ENCODE results near the gene MOGAT3.

MOGAT3 gene

GRCh38 chr7:101159696-101160674, 40.9 kb downstream of the MOGAT3 start:
- no peak for DNase-seq

- no peak for DNase-seq
Observed at GRCh38 chr7:101156866-101157589, 43.8 kb downstream of the MOGAT3 start.

GRCh38 chr7:101156277-101156676, 44.6 kb downstream of the MOGAT3 start:
- no peak for DNase-seq

GRCh38 chr7:101155303-101155702, 45.5 kb downstream of the MOGAT3 start:
- DNase-seq, result no peak

DNA sequence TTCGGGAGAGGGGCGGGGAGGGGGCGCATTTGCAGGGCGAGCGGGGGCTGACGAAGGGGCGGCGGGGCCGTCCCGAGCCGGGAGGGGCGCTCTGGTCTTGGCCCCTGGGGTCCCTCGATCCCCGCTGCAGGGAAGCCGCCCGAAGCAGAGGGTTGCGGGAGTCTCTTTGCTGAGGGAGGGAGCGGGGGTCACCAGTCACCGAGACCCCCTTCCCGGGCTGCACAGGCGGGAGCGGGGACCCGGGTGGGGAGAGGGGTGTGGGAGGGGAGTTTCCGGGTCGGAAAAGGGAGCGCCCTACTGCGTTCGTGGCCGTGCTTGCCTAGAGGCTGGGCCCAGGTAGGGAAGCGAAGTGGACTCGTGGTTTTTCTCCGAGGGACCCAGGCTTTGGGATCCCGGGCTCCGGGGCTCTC, 46.1 kb downstream of the MOGAT3 start:
- DNase-seq, result no peak

DNA sequence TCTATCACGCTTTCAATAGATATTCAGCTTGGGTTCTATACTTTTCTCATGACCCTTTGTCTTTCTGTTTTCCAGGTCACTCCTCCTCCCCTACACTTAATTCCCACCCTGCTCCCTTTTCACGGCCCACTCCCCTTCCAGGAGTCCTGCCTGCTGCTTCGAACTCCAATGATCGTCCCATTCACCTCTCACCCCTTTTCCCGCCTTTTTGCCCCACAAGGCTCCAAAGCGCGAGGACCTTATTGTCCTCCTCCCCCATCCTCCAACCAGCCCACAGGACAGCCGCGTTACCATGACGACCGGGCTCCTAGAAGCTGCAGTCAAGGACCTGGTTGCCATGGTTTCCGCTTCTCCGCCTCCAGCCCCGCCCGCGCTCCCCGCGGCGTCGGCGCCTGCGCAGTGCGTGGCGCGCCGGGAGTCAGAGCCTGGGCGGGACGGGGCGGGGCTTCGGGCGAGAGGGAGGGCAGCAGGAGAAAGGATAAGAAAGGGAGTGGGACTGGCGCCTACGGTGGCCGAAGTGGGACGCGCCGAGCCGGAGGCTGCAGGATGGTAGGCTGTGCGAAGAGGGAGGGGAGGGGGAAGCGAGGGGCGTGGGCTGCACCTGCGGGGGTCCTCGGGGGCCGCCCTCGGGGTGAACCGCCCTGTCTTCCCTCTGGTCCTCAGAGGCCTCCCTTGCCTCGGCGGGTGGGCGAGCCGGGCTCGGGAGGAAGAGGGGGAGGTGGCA, 46.7 kb downstream of the MOGAT3 start, which contains the start of gene AP1S1:
AP1S1 (plus strand) TSS at position 508 of the 724 bp plus-strand sequence; CDS start at position 547, 39 bp downstream.
- DNase-seq, result peak; percentile 92

DNA sequence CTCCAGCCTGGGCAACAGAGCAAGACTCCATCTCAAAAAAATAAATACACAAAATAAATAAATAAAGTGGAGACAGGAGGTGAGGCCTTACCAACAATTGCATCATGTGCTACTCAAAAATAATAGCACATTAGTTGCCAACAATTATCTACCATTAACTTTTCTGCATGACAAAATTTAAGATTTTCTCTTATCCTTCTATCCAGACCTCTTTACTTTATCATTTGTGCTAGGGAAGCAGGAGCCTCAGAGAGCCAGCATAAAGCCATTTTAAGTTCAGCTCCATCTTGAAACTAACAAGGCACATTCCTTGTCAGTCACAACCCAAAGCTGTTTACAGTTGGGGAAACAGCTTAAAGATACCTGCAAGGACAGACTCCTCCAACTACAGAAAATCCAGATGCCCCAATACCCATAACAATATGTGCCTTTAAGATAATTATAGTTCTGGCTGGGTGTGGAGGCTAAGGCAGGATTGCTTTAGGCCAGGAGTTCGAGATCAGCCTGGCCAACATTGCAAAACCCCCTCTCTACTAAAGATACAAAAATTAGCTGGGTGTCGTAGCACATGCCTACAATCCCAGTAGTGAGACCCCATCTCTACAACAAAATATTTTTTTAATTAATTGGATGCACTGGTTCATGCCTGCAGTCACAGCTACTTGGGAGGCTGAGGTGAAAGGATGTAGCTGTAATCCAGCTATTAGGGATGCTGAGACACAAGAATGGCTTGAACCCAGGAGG, 48.8 kb downstream of the MOGAT3 start:
- no peak for DNase-seq

Measured in NCI-H526 treated with DMSO at 0.1 percent for 48 hours (cell line).